Peyer's patch (tissue), 4 donors: ENCODE measurements around the gene PEAK1.

Experiments used
- CTCF ChIP-seq, 6 experiments: fragments of 450-650 bp in 4 of 6; fragments of 200-600 bp in 2 of 6; sonication (generic) in 1 of 6; IDR thresholded peaks; one replicate each; pipeline ENCODE4 v1.5.1; 2017 to 2019; ENCODE audit warnings: antibody characterized with exemption in 6 of 6, mild to moderate bottlenecking in 3 of 6, moderate library complexity in 1 of 6
- POLR2A ChIP-seq, 2 donors: fragments of 450-650 bp; IDR thresholded peaks; one replicate each; pipeline ENCODE4 v1.5.1; 2017; ENCODE audit warnings: antibody characterized with exemption in 2 of 2, mild to moderate bottlenecking in 2 of 2, moderate library complexity in 2 of 2

- TF ChIP-seq POLR2A (IDR thresholded peaks at IDR 0.05) (no peak), CTCF (IDR thresholded peaks at IDR 0.05) (no peak)
Observed at GRCh38 chr15:77415450-77416147, 4.3 kb downstream of the PEAK1 start.
